ENCODE data around the gene EYA2.
A peak's percentile ranks its signal among the peaks of the same experiment; 100 is the strongest.

EYA2 gene

DNA sequence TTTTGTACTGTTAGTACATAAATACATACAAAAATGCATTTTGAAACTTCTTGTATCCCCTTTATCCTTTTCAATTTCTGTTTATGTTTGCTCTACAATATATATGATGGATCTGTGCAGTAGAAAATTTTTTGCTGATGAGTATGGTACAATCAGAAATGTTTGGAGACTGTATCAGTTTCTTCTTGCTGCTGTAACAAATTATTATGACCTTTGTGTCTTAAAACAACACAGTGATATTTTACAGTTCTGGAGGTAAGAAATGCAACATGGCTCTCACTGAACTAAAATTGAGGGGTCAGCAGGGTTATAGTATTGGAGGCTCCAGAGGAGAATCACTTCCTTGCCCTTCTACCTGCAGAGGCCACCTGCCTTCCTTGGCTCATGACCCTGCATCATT, 184.4 kb downstream of the EYA2 start:
- no peak for DNase-seq

DNA sequence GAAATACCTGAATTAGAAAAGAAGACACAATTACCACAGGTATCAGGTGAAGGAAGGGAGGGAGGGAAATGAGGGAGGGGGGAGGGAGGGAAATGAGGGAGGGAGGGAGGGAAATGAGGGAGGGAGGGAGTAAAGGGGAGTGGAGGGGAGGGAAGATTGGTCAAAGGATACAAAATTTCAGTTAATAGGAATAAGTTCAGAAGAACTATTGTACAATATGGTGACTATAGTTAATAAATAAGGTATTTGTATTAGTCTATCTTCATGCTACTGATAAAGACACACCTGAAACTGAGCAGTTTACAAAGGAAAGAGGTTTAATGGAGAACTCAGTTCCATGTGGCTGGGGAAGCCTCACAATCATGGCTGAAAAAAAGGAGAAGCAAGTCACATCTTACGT, 185.7 kb downstream of the EYA2 start:
- no peak for DNase-seq

DNA sequence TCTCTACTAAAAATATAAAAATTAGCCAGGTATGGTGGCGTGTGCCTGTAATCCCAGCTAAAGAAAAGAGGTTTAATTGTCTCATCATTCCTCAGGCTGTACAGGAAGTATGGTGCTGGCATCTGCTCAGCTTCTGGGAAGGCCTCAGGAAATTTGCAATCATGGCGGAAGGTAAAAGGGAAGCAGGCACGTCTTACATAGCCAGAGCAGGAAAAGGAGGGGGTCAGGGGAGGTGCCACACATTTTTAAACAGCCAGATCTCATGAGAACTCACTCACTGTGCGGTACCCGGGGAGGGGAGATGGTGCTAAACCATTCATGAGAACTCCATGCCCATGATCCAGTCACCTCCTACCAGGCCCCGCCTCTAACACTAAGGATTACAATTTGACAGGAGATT, 191.7 kb downstream of the EYA2 start:
- DNase-seq, result no peak

DNA sequence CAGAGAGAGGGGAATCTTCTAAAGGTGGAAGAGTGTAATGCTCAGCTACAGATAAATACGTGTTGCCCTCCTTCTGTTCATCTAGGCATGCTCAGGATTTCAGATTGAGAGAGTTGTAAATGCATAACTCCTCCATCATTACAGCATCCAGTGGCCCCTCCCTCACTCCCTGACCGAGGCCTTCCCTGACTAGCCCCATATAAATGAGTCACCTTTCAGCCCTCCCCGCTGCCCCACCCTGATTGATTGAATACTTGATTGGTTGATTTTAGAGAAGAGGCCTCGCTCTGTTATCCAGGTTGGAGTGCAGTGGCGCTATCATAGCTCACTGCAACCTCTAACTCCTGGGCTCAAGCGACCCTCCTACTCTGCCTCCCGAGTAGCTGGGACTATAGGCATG, 193.7 kb downstream of the EYA2 start:
- no peak for DNase-seq

DNA sequence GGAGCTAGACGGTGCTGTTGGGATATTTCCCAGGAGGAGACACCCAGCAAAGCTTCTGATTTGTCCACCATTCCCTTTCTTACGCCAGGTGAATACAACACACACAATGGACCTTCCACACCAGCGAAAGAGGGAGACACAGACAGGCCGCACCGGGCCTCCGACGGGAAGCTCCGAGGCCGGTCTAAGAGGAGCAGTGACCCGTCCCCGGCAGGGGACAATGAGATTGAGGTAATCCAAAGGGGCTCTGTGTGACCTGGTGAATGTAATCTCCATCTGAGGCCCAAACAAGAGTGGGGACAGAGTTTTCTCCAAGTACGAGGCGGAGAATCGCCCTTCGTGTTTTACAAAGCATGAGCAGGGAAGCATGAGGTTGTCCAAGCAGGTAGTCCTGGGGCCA, 194.5 kb downstream of the EYA2 start:
- DNase-seq, result no peak

DNA sequence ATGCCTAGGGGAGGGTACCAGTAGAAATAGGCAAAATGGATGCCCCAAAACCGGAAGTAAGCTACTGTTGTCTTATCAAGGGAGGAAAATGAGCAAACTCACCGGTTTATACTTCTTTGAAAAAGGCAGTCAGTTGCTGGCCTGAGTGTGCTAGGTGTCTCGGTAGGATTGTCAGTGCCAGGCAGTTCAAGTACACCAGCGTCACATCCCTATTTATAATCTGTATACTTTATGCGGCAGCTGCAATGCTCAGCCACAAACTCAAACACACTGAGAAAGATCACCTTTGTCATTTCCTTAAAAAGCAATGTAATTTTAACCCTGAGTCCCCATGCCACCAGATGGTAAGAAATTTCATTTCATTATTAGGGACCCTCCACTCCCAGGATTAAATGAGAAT, 196.2 kb downstream of the EYA2 start:
- DNase-seq, result no peak

DNA sequence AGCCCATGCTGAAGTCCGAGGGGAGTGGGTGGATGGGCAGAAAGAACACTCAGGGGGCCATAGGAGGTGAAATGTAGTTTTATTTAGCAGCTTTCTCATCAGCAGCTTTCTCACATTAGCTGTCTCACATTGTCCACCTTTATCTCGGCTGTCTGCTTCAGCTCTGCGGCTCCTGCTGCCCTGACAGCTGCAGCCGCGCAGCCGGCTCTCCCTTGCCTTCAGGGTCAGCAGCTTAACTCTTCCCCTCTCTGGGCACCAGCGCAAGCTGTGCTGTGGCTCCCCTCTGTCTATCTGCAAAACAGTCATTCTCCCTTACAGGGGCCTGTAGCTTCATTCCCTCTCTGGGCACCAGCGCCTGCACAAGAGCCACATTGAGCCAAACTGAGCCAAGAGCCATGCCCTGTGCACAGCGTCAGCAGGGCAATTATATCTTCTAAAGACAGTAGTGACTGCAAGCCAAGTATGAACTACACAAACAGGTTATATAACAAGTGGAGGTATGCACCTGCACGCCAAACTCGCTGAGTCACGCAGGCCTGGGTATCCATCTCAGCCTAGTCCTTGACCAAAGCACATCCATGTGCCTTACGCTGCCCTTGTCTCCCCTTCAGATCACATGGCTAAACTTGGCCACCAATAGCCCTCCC, 198.8 kb downstream of the EYA2 start:
- no peak for DNase-seq

DNA sequence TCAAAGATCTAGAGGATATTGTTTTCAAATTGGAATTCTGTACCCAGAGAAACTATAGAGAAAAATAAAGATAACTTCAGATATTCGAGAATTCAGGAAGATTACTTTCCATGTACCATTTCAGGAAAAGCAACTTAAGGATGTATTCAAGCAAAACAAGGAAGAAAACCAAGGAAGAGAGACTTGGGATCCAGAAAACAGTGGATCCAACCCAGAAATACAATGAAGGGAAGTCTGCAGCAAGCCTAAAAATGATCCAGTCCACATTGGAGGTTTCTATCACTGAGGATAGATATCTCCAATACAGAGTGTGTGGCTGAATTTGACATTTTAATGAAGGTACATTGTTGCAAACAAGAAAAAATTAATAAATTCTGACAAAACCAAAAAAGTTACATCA, 201.0 kb downstream of the EYA2 start:
- DNase-seq, result no peak

DNA sequence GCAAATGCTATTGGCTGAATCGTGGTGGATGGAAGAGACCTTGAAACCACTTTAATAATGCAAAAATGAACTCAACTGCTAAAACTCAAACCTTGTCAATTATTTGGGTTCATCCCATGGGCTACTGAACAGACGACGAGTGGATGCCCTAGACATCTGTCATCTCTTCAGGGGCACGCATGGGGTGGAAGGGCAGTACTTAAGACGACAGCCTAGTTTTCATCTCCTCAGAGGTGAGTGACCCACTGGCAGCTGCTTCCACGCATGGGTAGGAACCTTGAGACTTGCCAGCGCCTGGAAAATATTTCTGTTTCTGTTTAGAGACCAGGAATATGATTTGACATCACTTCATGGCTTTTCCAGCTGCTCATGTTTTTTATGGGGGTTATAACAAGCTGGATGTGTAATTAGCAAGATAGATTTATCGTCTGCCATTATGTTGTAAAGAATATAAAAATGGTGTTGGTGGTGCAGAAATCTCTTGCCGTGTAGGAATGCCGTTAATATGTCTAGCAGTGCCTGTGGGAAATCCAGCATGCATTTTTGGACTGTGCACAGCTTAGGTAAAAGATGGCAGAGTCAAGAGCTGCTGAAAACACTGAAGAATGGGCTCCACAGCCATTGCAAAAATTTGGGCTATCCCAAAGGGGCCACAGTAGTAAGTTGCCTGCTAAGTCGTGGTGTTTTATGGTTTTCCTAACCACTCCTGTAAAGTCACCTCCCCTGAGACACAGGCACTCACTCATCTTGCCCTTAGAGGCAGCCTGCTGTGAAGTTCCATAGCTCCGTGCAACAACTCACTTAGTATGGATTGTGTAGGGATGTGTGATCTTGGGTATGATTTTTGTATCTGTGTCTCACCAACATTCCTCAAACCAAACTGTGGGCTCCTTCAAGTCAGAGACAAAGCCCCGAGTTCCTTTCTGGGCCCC, 203.3 kb downstream of the EYA2 start:
- no peak for DNase-seq

DNA sequence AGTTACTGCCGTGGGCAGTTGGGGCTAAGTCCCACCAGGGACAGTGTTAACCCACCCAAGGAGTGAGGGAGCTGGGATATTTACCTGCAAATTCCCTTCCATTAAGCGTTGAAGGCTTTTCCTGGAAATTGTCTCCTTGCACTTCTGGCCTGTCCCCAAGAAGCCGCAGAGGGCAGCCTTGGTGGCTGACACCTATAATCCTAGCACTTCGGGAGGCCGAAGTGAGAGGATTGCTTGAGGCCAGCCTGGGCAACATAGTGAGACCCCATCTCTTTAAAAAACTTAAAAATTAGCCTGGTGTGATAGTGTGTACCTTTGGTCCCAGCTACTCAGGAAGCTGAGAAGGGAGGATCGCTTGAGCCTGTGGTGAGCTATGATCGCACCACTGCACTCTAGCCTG, 204.4 kb downstream of the EYA2 start:
- DNase-seq, result no peak

DNA sequence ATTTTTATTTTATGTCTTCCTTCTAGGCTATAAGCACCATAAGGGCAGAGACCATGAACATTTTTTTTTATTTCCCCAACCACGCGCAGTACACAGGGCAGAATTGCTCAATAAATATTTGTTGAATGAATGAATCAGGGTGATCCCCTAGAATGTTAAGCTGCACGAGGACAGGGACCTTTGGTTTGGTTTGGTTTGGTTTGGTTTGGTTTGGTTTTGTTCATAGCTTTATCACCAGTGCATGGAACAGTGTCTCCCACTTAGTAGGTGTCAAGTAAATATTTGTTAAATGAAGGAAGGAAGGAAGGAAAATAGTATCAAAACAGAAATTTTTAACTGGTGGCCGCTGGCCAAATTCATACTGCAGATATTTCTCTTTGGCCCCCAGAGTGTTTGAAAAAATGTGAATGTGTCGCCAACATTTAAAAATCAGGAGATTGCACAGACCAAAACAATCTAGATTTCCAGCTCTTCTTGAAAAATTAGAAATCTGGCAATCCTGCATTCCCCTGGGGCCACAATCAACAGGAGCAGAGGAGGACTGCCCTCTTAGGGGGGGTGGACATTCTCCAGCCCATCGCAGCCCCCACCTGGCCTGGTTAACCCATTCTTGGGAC, 205.3 kb downstream of the EYA2 start:
- no peak for DNase-seq

DNA sequence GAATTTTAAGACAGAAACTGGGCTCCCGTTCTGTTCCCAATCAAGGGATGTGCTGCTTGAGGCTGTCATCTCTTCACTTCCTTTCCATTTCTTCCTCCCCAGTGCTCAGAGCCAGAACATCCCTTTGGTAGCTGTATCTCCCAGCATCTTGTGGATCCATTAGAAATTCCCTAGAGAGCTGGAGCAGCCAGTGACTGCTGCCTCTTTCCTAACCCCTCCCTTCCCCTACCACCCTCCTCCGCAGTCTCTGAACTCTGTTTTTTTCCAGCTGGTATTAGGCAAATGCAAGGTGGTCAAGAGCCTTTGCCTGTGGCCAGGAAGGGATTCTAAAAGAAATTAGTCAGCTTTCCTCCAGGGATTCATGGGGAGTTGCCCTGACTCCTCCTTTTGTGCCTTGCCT, 208.0 kb downstream of the EYA2 start:
- no peak for DNase-seq

DNA sequence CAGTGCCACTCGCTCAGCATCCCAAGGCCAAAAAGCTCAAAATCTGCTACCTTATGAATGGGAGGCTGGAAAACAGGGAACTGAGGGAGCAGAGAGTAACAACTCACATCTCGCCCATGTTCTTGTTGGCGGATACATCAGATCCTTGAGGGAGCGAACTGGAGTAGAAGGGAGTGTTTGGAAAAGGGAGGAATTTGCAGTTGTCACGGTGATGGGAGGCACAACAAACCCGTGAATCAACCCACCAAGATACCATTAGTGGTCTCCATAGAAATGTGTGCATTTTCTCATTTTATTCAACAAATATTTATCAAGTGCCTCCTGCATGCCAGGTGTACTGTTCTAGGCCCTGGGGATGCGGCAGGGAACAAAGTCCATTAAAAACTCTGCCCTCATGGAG, 212.1 kb downstream of the EYA2 start:
- DNase-seq, result no peak

DNA sequence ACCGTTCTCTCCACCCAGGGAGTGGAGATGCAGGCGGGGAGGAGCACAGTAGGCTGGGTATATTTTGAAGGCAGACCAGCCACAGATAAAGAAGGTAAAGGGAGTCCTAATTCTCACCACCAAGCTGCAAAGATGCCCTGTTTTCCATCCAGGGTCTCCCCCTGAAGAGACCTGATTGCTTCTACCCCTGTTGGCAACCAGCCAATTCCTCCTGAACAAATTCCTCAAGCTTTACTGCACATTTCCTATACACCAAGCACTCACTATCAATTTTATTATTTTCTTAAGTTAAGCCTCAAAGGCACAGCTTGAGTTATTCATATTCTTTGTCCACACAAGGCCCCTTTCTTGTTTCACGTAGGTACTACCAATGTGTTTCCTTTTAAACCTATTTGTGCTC, 214.4 kb downstream of the EYA2 start:
- DNase-seq, result no peak

DNA sequence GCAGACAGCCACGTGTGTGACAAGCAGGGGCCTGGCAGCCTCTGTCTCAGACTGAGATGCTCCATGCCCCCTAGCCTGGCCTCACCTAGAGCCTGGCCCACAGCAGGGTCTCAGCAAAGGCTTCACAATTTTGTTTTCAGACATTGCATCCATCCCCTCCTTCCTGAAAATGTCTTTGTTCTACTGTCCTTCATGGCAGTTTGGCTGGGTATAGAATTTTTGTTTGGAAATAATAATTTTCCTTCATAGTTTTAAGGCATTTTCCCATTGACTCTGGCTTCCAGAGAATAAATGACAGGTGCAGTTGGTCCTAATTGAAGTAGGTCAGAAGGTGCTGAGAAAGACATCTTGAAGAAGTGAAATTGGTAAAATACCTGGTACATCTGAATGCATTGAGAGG, 216.2 kb downstream of the EYA2 start:
- no peak for DNase-seq

DNA sequence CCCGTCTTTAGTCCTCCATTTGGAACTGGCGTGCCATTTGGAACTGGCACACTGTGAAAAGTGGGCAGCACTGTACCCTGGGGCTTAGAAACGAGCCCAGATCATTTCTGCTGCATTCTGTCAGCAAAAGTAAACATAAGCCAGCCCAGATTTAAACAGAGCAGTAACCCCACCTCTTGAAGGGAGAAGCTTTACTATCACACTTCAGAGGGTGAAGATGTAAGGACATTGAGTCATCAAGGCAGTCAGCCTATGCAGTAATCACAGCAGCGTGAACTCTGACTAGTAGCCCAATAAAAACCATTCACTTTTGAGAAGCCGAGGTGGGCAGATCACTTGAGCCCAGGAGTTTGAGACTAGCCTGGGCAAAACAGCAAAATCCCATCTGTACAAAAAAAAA, 216.9 kb downstream of the EYA2 start:
- no peak for DNase-seq

DNA sequence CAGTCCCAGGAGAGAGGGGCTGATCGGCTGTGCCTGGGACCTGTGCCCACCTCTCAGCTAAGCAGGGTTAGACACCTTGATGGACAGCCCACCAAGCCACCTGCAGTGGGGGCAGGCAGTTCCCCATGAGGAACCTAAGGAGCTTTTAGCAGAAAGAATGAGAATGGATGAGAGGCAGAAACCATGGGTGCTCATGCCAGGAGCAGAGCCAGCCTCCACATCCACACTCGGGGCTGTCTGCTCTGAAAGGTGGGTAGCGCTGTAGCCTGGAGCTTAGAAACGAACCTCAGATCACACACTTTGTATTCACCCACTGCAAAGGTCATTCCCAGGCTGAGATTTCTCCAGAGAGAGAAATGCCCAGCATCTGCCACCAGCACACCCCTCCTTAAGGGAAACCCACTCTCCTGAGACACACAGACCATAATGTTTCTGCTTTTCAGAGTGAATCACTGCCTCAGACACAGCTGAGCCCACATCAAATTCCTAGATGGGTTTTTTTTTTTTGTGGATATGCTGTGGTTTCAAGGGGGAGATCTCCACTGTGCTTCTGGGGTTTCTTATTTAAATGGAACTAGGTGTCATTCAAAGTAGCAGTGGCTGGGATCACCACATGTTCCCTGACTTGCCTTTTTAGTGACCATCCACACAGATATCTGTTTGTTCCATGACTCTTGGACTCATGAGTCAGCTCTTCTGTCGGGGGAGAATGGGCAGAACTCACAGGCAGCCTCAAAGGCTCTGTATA, 218.9 kb downstream of the EYA2 start:
- peak; percentile 26 for DNase-seq

DNA sequence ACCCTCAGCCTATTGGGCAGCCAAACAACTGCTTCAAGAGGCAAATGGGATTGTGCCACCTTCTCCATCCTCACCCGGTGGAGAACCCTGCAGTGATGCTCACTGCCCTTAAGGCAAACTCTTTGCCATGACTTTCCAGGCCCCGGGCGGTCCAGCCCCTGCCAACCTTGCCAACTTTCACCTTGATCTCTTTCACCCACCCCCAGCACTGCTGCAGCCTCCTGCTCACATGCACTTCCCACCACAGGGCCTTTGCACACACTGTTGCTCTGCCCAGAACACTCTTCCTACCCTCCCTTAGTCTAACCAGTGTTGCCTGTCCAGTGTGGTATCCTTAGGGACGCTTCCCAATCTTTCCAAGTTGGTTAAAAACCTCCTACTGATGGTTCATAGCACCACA, 221.1 kb downstream of the EYA2 start:
- DNase-seq, result no peak

DNA sequence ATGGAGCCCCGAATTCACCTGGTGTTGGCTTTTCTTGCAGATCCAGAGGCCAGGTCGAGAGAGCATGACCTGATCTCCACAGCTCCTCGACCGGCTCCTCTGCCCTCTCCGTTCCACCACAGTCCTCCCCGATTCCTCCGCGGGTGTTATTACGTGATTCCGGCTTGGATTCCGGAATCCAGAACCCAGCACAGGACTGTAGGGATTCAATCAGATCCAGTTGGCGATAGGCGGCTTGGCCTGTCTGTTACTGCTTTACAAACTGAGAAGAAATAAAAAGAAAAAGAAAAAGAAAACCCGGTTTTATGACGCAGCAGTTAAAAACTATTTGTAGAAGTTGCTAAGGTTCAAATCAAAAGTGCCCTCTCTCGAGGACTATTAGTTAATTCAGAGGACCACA, 222.7 kb downstream of the EYA2 start:
- DNase-seq, result no peak

DNA sequence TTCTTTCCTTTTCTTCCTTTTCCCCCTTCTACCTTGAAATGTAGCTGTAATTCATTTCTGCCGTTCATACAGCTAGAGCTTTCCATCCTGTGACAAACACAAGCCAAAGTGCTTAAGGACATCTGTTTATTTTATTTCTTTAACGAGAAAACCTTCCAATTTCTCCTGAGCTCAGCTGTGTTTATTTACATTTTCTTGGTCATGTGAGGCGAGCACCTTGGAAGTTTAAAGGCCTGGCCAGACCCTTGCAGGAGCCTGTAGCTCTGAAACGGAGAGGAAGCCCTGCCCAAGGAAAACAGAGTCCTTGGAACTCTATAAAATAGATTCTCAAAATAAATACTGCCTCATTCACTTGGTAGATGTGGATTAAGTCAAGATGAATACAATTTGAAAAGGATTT, 223.1 kb downstream of the EYA2 start:
- no peak for DNase-seq

DNA sequence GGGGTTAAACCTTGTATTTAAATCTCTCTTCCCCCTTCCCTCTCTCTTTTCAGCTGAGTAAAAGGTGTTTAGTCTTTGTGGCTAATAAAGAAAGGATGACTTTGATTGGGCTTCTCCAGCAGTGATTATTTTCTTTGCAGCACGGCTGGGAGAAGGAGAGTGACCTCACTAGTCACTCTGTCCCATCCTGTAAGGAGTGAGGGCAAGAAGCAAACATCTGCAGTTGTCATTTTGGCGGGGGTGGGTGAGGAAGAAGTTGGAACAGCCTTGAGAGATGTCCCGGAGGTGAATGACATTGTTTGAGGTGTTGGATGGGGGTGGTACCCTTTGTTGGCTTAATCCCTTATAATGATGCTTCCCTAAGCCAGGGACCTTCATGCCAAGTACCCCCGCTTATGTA, 223.6 kb downstream of the EYA2 start:
- DNase-seq, result no peak

DNA sequence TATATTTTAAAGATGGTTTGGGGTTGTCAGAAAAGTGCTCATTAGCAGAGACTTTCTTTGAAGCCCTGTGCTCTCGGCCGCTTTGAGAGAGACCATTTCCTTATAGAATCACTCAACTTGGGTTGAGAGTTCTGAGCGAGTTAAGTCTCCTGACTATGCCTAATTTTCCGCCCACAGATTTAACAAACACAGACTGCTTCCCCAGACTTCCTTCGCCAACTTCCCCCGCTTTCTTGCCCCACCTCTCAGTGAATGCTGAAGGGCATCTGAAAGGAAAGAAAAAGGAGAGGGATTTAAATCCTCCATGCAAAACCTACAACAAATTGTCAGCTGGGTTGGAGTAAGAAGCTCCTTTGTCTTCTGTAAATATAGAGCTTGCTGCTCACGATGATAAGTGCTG, 224.0 kb downstream of the EYA2 start:
- DNase-seq, result no peak

DNA sequence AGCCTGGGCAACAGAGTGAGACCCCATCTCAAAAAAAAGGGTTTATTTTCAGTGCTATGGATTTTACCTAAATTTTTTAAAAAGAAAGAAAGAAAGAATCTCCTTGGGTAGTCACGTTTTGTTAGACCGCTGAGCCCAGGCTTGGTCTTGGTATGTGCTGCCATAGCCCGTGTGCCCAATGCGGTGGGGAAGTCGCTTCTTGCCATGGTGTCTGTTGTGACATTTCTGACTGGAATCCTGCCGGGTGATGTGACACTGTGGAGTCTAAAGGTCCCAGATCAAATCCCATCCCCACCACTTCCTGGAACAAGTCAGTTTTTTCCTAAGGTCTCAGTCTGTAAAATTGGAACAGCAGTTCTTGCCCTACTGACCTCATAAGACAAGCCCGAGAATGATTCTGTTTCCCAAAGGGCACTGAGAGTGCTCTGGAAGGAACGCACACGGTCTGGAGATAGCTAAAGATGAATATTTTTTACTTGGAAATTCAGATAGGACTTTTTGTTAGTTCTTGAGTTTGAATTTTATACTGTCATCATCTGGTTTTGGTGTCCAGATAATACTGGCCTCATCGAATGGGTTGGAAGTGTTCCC, 225.8 kb downstream of the EYA2 start:
- no peak for DNase-seq

All from DMS53 (cell line).